CD14-positive monocyte (primary cell): ENCODE measurements around the gene ASF1B. TPM values are rescaled to one million over a fixed set of nuclear protein-coding genes. Genes with fewer than 3 reads are reported as not detected.

Experiments used
- DNase-seq, 3 donors: peaks; one replicate each; pipeline ENCODE4 v3.0.0-alpha.2; 2011 to 2022
- H2AFZ ChIP-seq: 2 replicates; pipeline ENCODE4 v1.6.0; 2012; ENCODE audit warnings: mild to moderate bottlenecking, low read depth, low read length, inconsistent platforms; ENCODE audit not compliant: insufficient read depth, poor library complexity, severe bottlenecking
- H3K27ac ChIP-seq, 2 donors: 1 replicate in 1 of 2; 2 replicates in 1 of 2; pipeline ENCODE4 v1.5.1; 2012 to 2013; ENCODE audit warnings: low read length in 2 of 2, control low read depth in 1 of 2, inconsistent platforms in 1 of 2, low read depth in 1 of 2, mild to moderate bottlenecking in 1 of 2
- H3K27me3 ChIP-seq, 2 donors: one replicate each; pipeline versions ENCODE4 v1.6.0 to v1.6.1; 2011 to 2013; ENCODE audit warnings: low read length in 2 of 2; ENCODE audit not compliant: control insufficient read depth in 2 of 2, insufficient read depth in 2 of 2
- H3K36me3 ChIP-seq, 2 donors: replicated peaks in 1 of 2; 1 replicate in 1 of 2; 2 replicates in 1 of 2; pipeline versions ENCODE4 v1.5.1 to v1.6.1; 2012 to 2013; ENCODE audit warnings: low read length in 2 of 2, control low read depth in 1 of 2, inconsistent platforms in 1 of 2, mild to moderate bottlenecking in 1 of 2; ENCODE audit not compliant: insufficient read depth in 2 of 2, control insufficient read depth in 1 of 2
- H3K4me1 ChIP-seq, 2 donors: 1 replicate in 1 of 2; 2 replicates in 1 of 2; pipeline versions ENCODE4 v1.5.1 to v1.6.1; 2012 to 2013; ENCODE audit warnings: low read length in 2 of 2, control low read depth in 1 of 2, inconsistent platforms in 1 of 2, mild to moderate bottlenecking in 1 of 2, moderate library complexity in 1 of 2; ENCODE audit not compliant: insufficient read depth in 2 of 2, control insufficient read depth in 1 of 2
- H3K4me2 ChIP-seq: replicated peaks from 2 replicates; pipeline ENCODE3; 2012; ENCODE audit warnings: low read length, moderate library complexity, mild to moderate bottlenecking; ENCODE audit not compliant: poor library complexity, severe bottlenecking; ENCODE audit errors: extremely low read depth
- H3K4me3 ChIP-seq, 3 experiments: fragments of 200-600 bp in 1 of 3; sonication (generic) in 1 of 3; replicated peaks in 1 of 3; 1 replicate in 2 of 3; 2 replicates in 1 of 3; pipeline ENCODE4 v1.5.1; 2011 to 2013; ENCODE audit warnings: low read length in 3 of 3, mild to moderate bottlenecking in 3 of 3, control low read depth in 2 of 3, low read depth in 2 of 3, inconsistent platforms in 1 of 3, moderate library complexity in 1 of 3
- H3K79me2 ChIP-seq: 2 replicates; pipeline ENCODE4 v1.6.0; 2012; ENCODE audit warnings: mild to moderate bottlenecking, control low read depth, inconsistent platforms, low read length, moderate library complexity; ENCODE audit not compliant: insufficient read depth
- H3K9ac ChIP-seq: 2 replicates; pipeline ENCODE4 v1.6.0; 2017; ENCODE audit warnings: low read length, mild to moderate bottlenecking; ENCODE audit not compliant: insufficient read depth, poor library complexity, severe bottlenecking
- H3K9me3 ChIP-seq, 2 donors: replicated peaks in 1 of 2; 1 replicate in 1 of 2; 2 replicates in 1 of 2; pipeline versions ENCODE4 v1.5.1 to v1.6.1; 2012 to 2013; ENCODE audit warnings: low read length in 2 of 2, control low read depth in 1 of 2; ENCODE audit not compliant: control insufficient read depth in 1 of 2, insufficient read depth in 1 of 2
- H4K20me1 ChIP-seq: 2 replicates; pipeline ENCODE4 v1.6.0; 2012; ENCODE audit warnings: mild to moderate bottlenecking, low read length, control low read depth, moderate library complexity; ENCODE audit not compliant: insufficient read depth
- H3K27ac Mint-ChIP-seq, 7 donors: one replicate each; pipeline ENCODE4 v1.8.0; 2020; ENCODE audit warnings: mild to moderate bottlenecking in 7 of 7, mixed read lengths in 7 of 7, moderate library complexity in 6 of 7, inconsistent platforms in 2 of 7
- H3K27me3 Mint-ChIP-seq, 3 donors: one replicate each; pipeline ENCODE4 v1.8.0; 2021 to 2022; ENCODE audit warnings: low read depth in 3 of 3, mild to moderate bottlenecking in 3 of 3, mixed read lengths in 3 of 3, moderate library complexity in 3 of 3, inconsistent platforms in 1 of 3
- H3K36me3 Mint-ChIP-seq, 2 donors: one replicate each; pipeline ENCODE4 v1.8.0; 2020; ENCODE audit warnings: mixed read lengths in 2 of 2, inconsistent platforms in 1 of 2, mild to moderate bottlenecking in 1 of 2
- H3K4me1 Mint-ChIP-seq: one replicate; pipeline ENCODE4 v1.8.0; 2020; ENCODE audit warnings: mild to moderate bottlenecking, mixed read lengths
- H3K4me3 Mint-ChIP-seq, 2 donors: one replicate each; pipeline ENCODE4 v1.8.0; 2020; ENCODE audit warnings: mild to moderate bottlenecking in 2 of 2, mixed read lengths in 2 of 2, moderate library complexity in 1 of 2
- H3K9me3 Mint-ChIP-seq, 7 donors: one replicate each; pipeline ENCODE4 v1.8.0; 2020 to 2022; ENCODE audit warnings: mixed read lengths in 7 of 7, mild to moderate bottlenecking in 6 of 7, moderate library complexity in 6 of 7, inconsistent platforms in 2 of 7
- WGBS: methylation state at CpG from one replicate; pipeline ENCODE4 v1.1.5; 2013; ENCODE audit warnings: missing lambda C conversion rate; ENCODE audit not compliant: insufficient coverage; 5-methylcytosine and 5-hydroxymethylcytosine counted together
- intact Hi-C, 2 donors: fragments of 100-400 bp; cut with micrococcal nuclease; formaldehyde crosslinking; loops; one replicate each; pipeline versions ENCODE4 v1.15.0 to v1.15.1; 2023
- polyA plus RNA-seq, 3 donors: library from polyadenylated mRNA; depleted of rRNA in 1 of 3; unstranded in 2 of 3; stranded (reverse) in 1 of 3; fragments of 300-500 nt in 2 of 3; fragments of >200 nt in 1 of 3; fragmentation: Illumina TruSeq in 2 of 3; gene quantifications; 1 replicate in 2 of 3; 2 replicates in 1 of 3; pipeline ENCODE4 v1.2.3, GENCODE V29; 2012 to 2021
- TF ChIP-seq, protein P1 (sequence below): fragments of 200-600 bp; IDR thresholded peaks from one replicate; pipeline ENCODE4 v1.8.0; 2022; ENCODE audit warnings: antibody characterized with exemption, mild to moderate bottlenecking

The ASF1B gene
- polyA plus RNA-seq, 3 donors, result 6.3 to 13.4 (median 9.2) TPM

DNA sequence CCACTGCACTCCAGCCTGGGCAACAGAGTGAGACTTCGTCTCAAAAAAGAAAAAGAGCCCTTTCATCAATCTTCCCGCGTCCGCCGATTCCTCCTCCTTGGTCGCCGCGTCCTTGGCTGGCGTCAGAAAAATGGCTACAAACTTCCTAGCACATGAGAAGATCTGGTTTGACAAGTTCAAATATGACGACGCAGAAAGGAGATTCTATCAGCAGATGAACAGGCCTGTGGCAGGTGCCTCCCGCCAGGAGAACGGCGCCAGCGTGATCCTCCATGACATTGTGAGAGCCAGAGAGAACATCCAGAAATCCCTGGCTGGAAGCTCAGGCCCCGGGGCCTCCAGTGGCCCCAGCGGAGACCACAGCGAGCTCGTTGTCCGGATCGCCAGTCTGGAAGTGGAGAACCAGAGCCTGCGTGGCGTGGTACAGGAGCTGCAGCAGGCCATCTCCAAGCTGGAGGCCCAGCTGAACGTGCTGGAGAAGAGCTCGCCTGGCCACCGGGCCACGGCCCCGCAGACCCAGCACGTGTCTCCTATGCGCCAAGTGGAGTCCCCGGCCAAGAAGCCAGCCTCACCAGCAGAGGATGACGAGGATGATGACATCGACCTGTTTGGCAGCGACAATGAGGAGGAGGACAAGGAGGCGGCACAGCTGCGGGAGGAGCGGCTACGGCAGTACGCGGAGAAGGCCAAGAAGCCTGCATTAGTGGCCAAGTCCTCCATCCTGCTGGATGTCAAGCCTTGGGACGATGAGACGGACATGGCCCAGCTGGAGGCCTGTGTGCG, 65.9 kb downstream of the ASF1B start:
- Mint-ChIP-seq H3K27me3 (peaks cover 18 to 48% (median 34%) of the 10 kb centered on the region in 3 donors), H3K9me3 (peaks cover 0 to 2% (median 0%) of the 10 kb centered on the region in 7 donors), H3K36me3 (peaks cover 0 to 3% of the 10 kb centered on the region in 2 donors), H3K4me1 (peaks cover 24% of the 10 kb centered on the region), H3K4me3 (peak overlapping the region in 1 of 2 donors; percentile 49), H3K27ac (peak overlapping the region in 1 of 7 donors; percentile 2)
- Histone ChIP-seq H3K36me3 (no peaks in the 10 kb centered on the region), H4K20me1 (no peaks in the 10 kb centered on the region), H3K4me1 (peaks cover 34 to 37% of the 10 kb centered on the region in 2 donors), H3K9ac (no peak overlapping the region), H3K4me2 (no peak overlapping the region), H2AFZ (no peak overlapping the region), H3K79me2 (no peaks in the 10 kb centered on the region), H3K4me3 (no peak overlapping the region), H3K27ac (no peak overlapping the region), H3K9me3 (no peaks in the 10 kb centered on the region), H3K27me3 (peaks cover 0 to 22% of the 10 kb centered on the region in 2 donors)
- TF ChIP-seq, protein P1, sequence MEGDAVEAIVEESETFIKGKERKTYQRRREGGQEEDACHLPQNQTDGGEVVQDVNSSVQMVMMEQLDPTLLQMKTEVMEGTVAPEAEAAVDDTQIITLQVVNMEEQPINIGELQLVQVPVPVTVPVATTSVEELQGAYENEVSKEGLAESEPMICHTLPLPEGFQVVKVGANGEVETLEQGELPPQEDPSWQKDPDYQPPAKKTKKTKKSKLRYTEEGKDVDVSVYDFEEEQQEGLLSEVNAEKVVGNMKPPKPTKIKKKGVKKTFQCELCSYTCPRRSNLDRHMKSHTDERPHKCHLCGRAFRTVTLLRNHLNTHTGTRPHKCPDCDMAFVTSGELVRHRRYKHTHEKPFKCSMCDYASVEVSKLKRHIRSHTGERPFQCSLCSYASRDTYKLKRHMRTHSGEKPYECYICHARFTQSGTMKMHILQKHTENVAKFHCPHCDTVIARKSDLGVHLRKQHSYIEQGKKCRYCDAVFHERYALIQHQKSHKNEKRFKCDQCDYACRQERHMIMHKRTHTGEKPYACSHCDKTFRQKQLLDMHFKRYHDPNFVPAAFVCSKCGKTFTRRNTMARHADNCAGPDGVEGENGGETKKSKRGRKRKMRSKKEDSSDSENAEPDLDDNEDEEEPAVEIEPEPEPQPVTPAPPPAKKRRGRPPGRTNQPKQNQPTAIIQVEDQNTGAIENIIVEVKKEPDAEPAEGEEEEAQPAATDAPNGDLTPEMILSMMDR, result no peak
- 97% methylated on average over 42 of the region's 43 CpGs for WGBS
- intact Hi-C loops, result loop anchor here in 1 of 2 donors (5.0 kb wide), 1 partner anchor 188 kb away; no protein-coding TSS in a partner anchor
- no peak for DNase-seq

Other genes with a start within 250 kb of the ASF1B start
- under 1 TPM in 2 of 3 donors, not detected in 1; 0.05 to 0.28 TPM for gene BRME1, start 230.5 kb downstream of the ASF1B start, polyA plus RNA-seq
- gene CC2D1A, start 230.4 kb downstream of the ASF1B start, polyA plus RNA-seq, result 10 to 100 TPM in 1 of 3 donors, 1 to 10 TPM in 2; 4.6 to 27.0 (median 6.2) TPM
- 1 to 10 TPM; 1.2 to 1.4 (median 1.3) TPM for gene PODNL1, start 198.2 kb downstream of the ASF1B start, polyA plus RNA-seq
- 100 to 1,000 TPM in 1 of 3 donors, 1 to 10 TPM in 2; 2.8 to 116 (median 3.4) TPM for gene DCAF15, start 184.1 kb downstream of the ASF1B start, polyA plus RNA-seq
- gene RFX1, start 130.3 kb downstream of the ASF1B start, polyA plus RNA-seq, result 10 to 100 TPM in 1 of 3 donors, under 1 TPM in 2; 0.89 to 12.8 (median 0.95) TPM
- not detected for gene RLN3, start 108.4 kb downstream of the ASF1B start, polyA plus RNA-seq
- gene IL27RA, start 104.8 kb downstream of the ASF1B start, polyA plus RNA-seq, result 10 to 100 TPM; 40.4 to 61.5 (median 54.9) TPM
- gene PALM3, start 74.5 kb downstream of the ASF1B start, polyA plus RNA-seq, result not detected
- under 1 TPM; 0.42 to 0.77 (median 0.52) TPM for gene MISP3, start 63.8 kb downstream of the ASF1B start, polyA plus RNA-seq
- gene C19orf67, start 50.8 kb downstream of the ASF1B start, polyA plus RNA-seq, result not detected
- 10 to 100 TPM in 1 of 3 donors, 1 to 10 TPM in 1, under 1 TPM in 1; 0.78 to 19.4 (median 1.4) TPM for gene SAMD1, start 45.8 kb downstream of the ASF1B start, polyA plus RNA-seq
- 100 to 1,000 TPM in 1 of 3 donors, 1 to 10 TPM in 2; 2.0 to 231 (median 3.8) TPM for gene PRKACA, start 18.8 kb downstream of the ASF1B start, polyA plus RNA-seq
- gene ADGRL1, start 69.6 kb upstream of the ASF1B start, polyA plus RNA-seq, result 1 to 10 TPM in 1 of 3 donors, not detected in 2; 1.7 TPM
- 100 to 1,000 TPM; 259 to 388 (median 279) TPM for gene ADGRE5, start 244.9 kb upstream of the ASF1B start, polyA plus RNA-seq